Jurkat, Clone E6-1 (cell line): ENCODE measurements around the gene TMEM208.

Experiments used
- DNase-seq: peaks from one replicate; pipeline ENCODE4 v3.0.0-alpha.2; 2011; ENCODE audit warnings: low read depth, low spot score
- H3K4me3 ChIP-seq: 2 replicates; pipeline ENCODE4 v1.5.1; 2011; ENCODE audit warnings: mild to moderate bottlenecking, low read length, control low read depth, moderate library complexity

Gene TMEM208

GRCh38 chr16:67260426-67261063 lies 33.6 kb downstream of the TMEM208 start:
- no peak overlapping the region for H3K4me3 ChIP-seq
- DNase-seq: no peak

- H3K4me3 ChIP-seq: no peak overlapping the region
- DNase-seq: no peak
Observed at GRCh38 chr16:67263201-67263600, 36.3 kb downstream of the TMEM208 start.

GRCh38 chr16:67264277-67264676 lies 37.3 kb downstream of the TMEM208 start:
- DNase-seq: no peak
- H3K4me3 ChIP-seq: no peak overlapping the region

- no peak for DNase-seq
- H3K4me3 ChIP-seq: no peak overlapping the region
Observed at GRCh38 chr16:67264866-67265265, 37.9 kb downstream of the TMEM208 start.

- H3K4me3 ChIP-seq: no peak overlapping the region
- no peak for DNase-seq
Observed at GRCh38 chr16:67265834-67266233, 38.9 kb downstream of the TMEM208 start.

- no peak for DNase-seq
Observed at GRCh38 chr16:67268136-67268579, 41.2 kb downstream of the TMEM208 start.

GRCh38 chr16:67269766-67270165 lies 42.8 kb downstream of the TMEM208 start:
- DNase-seq: no peak
- no peak overlapping the region for H3K4me3 ChIP-seq

More at GRCh38 chr16:67268136-67268579, 41.2 kb downstream of the TMEM208 start:
- H3K4me3 ChIP-seq: no peak overlapping the region

GRCh38 chr16:67270931-67271338 lies 44.0 kb downstream of the TMEM208 start:
- no peak overlapping the region for H3K4me3 ChIP-seq
- no peak for DNase-seq

GRCh38 chr16:67271446-67271845 lies 44.5 kb downstream of the TMEM208 start:
- H3K4me3 ChIP-seq: no peak overlapping the region
- no peak for DNase-seq

- no peak overlapping the region for H3K4me3 ChIP-seq
- DNase-seq: no peak
Observed at GRCh38 chr16:67275321-67275720, 48.4 kb downstream of the TMEM208 start.

GRCh38 chr16:67277294-67277998 lies 50.5 kb downstream of the TMEM208 start:
- DNase-seq: no peak
- H3K4me3 ChIP-seq: peak overlapping the region; percentile 73; the same call in 1 of the 2 replicates

- DNase-seq: peak; percentile 16
Observed at GRCh38 chr16:67277999-67278772, 51.3 kb downstream of the TMEM208 start.

More at GRCh38 chr16:67277999-67278772, 51.3 kb downstream of the TMEM208 start:
- peak overlapping the region; percentile 73 for H3K4me3 ChIP-seq
